Measurements from ENCODE around the gene FDXR. TPM values are rescaled to one million over a fixed set of nuclear protein-coding genes. Genes with fewer than 3 reads are reported as not detected.

The FDXR gene
- total RNA-seq, 1 donor from 2014 or later, result 5.6 TPM

Other genes starting within 250 kb of the FDXR start
- gene CD300E, start 249.3 kb downstream of the FDXR start, total RNA-seq, result 1.2 TPM
- 0.49 TPM for gene CD300LF, start 160.1 kb downstream of the FDXR start, total RNA-seq
- gene RAB37, start 135.7 kb downstream of the FDXR start, total RNA-seq, result 0.69 TPM
- 7.5 TPM for gene NHERF1, start 124.4 kb downstream of the FDXR start, total RNA-seq
- gene NAT9, start 96.6 kb downstream of the FDXR start, total RNA-seq, result 26.2 TPM
- 0.69 TPM for gene GRIN2C, start 13.1 kb downstream of the FDXR start, total RNA-seq
- 2.6 TPM for gene FADS6, start 20.6 kb upstream of the FDXR start, total RNA-seq
- 1.1 TPM for gene USH1G, start 50.3 kb upstream of the FDXR start, total RNA-seq
- not detected for gene OTOP2, start 51.3 kb upstream of the FDXR start, total RNA-seq
- not detected for gene OTOP3, start 62.9 kb upstream of the FDXR start, total RNA-seq
- gene HID1, start 99.8 kb upstream of the FDXR start, total RNA-seq, result 4.0 TPM
- gene CDR2L, start 114.6 kb upstream of the FDXR start, total RNA-seq, result 3.6 TPM
- gene MRPL58, start 139.7 kb upstream of the FDXR start, total RNA-seq, result 18.1 TPM
- 153 TPM for gene ATP5PD, start 174.0 kb upstream of the FDXR start, total RNA-seq
- gene KCTD2, start 174.2 kb upstream of the FDXR start, total RNA-seq, result 11.6 TPM
- 8.7 TPM for gene SLC16A5, start 215.0 kb upstream of the FDXR start, total RNA-seq
- gene ARMC7, start 237.0 kb upstream of the FDXR start, total RNA-seq, result 2.1 TPM